IMR-90 (cell line): ENCODE measurements around the gene BLVRB.

Experiments used
- BHLHE40 ChIP-seq: fragments of 150-350 bp; IDR thresholded peaks from 2 replicates; pipeline ENCODE4 v1.6.1; 2016; ENCODE audit warnings: mild to moderate bottlenecking, low read depth, low read length
- CEBPB ChIP-seq: IDR thresholded peaks from 2 replicates; pipeline ENCODE4 v1.6.1; 2012; ENCODE audit warnings: low read depth, low read length, improper control_type of control experiment
- CHD1 ChIP-seq: IDR thresholded peaks from 2 replicates; pipeline ENCODE4 v1.6.1; 2012; ENCODE audit warnings: low read depth, low read length, improper control_type of control experiment
- CTCF ChIP-seq: conservative IDR thresholded peaks from 2 replicates; pipeline ENCODE4 v1.5.1; 2012; ENCODE audit warnings: mild to moderate bottlenecking, low read depth, low read length, improper control_type of control experiment
- FOS ChIP-seq: fragments of 150-350 bp; IDR thresholded peaks from 2 replicates; pipeline ENCODE4 v1.6.1; 2016; ENCODE audit warnings: low read depth, low read length
- MAZ ChIP-seq: IDR thresholded peaks from 2 replicates; pipeline ENCODE4 v1.6.1; 2012; ENCODE audit warnings: low read depth, mild to moderate bottlenecking, low read length, improper control_type of control experiment, moderate library complexity, borderline replicate concordance
- NFE2L2 ChIP-seq: fragments of 150-350 bp; IDR thresholded peaks from 2 replicates; pipeline ENCODE4 v1.6.1; 2016; ENCODE audit warnings: low read depth, mild to moderate bottlenecking, low read length
- POLR2A ChIP-seq: IDR thresholded peaks from 2 replicates; pipeline ENCODE4 v1.6.1; 2012; ENCODE audit warnings: mild to moderate bottlenecking, low read depth, low read length
- RAD21 ChIP-seq: IDR thresholded peaks from 2 replicates; pipeline ENCODE4 v1.6.1; 2012; ENCODE audit warnings: low read length, improper control_type of control experiment
- RFX5 ChIP-seq: IDR thresholded peaks from 2 replicates; pipeline ENCODE4 v1.8.0; 2012; ENCODE audit warnings: low read depth, mild to moderate bottlenecking, low read length, moderate library complexity
- SMC3 ChIP-seq: fragments of 150-350 bp; IDR thresholded peaks from 2 replicates; pipeline ENCODE4 v1.6.1; 2016; ENCODE audit warnings: low read depth, mild to moderate bottlenecking, antibody characterized with exemption, low read length, moderate library complexity
- TF ChIP-seq, protein P1 (sequence below): fragments of 150-350 bp; IDR thresholded peaks from 2 replicates; pipeline ENCODE4 v1.6.1; 2017; ENCODE audit warnings: mild to moderate bottlenecking, antibody characterized with exemption, low read length, low read depth

GRCh38 chr19:40511487-40511886 is 45.9 kb upstream of the BLVRB start:
- TF ChIP-seq CTCF (no peak), POLR2A (no peak), MAZ (no peak), RFX5 (no peak), CHD1 (no peak), BHLHE40 (no peak), CEBPB (no peak), NFE2L2 (no peak), SMC3 (no peak), FOS (no peak), RAD21 (no peak)
- TF ChIP-seq, protein P1, sequence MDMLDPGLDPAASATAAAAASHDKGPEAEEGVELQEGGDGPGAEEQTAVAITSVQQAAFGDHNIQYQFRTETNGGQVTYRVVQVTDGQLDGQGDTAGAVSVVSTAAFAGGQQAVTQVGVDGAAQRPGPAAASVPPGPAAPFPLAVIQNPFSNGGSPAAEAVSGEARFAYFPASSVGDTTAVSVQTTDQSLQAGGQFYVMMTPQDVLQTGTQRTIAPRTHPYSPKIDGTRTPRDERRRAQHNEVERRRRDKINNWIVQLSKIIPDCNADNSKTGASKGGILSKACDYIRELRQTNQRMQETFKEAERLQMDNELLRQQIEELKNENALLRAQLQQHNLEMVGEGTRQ: no peak
